ENCODE data around the gene ABR.
A peak's percentile ranks its signal among the peaks of the same experiment; 100 is the strongest.

ABR gene

GRCh38 chr17:1179818-1180742, at the start of gene ABR:
ABR (minus strand) TSS chr17:1179981; CDS start chr17:1179727, 254 bp downstream.
- Histone ChIP-seq H3K4me3 (ENCODE audit: low read length) (peak within 1 kb of the TSS; percentile 60), H3K27ac (ENCODE audit: low read depth, low read length) (peak within 1 kb of the TSS; percentile 40)

GRCh38 chr17:1229349-1229899, 49.6 kb upstream of the ABR start:
- H3K27ac ChIP-seq (ENCODE audit: low read depth, low read length) = no peak overlapping the region
- H3K36me3 ChIP-seq (ENCODE audit: control insufficient read depth, insufficient read depth, low read length) = no peaks in the 10 kb centered on the region
- no peaks in the 10 kb centered on the region for H3K4me1 ChIP-seq (ENCODE audit: control insufficient read depth, insufficient read depth, low read length)
- peak overlapping the region; percentile 63 for H3K4me3 ChIP-seq (ENCODE audit: low read length)
- no peak overlapping the region for H3K9ac ChIP-seq (ENCODE audit: low read length)
- H3K27me3 ChIP-seq (ENCODE audit: control insufficient read depth, insufficient read depth, low read length) = peaks cover 2% of the 10 kb centered on the region

More at GRCh38 chr17:1179818-1180742, at the start of gene ABR:
- Histone ChIP-seq H3K36me3 (ENCODE audit: control insufficient read depth, insufficient read depth, low read length) (no peaks in the 10 kb centered on the region), H3K9ac (ENCODE audit: low read length) (no peak within 1 kb of the TSS), H3K27me3 (ENCODE audit: control insufficient read depth, insufficient read depth, low read length) (no peaks in the 10 kb centered on the region), H3K4me1 (ENCODE audit: control insufficient read depth, insufficient read depth, low read length) (peaks cover 5% of the 10 kb centered on the region)

GRCh38 chr17:1228781-1229348, 49.1 kb upstream of the ABR start:
- Histone ChIP-seq H3K9ac (ENCODE audit: low read length) (no peak overlapping the region), H3K36me3 (ENCODE audit: control insufficient read depth, insufficient read depth, low read length) (no peaks in the 10 kb centered on the region), H3K4me3 (ENCODE audit: low read length) (peak overlapping the region; percentile 63), H3K27ac (ENCODE audit: low read depth, low read length) (no peak overlapping the region), H3K4me1 (ENCODE audit: control insufficient read depth, insufficient read depth, low read length) (no peaks in the 10 kb centered on the region), H3K27me3 (ENCODE audit: control insufficient read depth, insufficient read depth, low read length) (peaks cover 2% of the 10 kb centered on the region)

GRCh38 chr17:1227917-1228780, 48.4 kb upstream of the ABR start:
- Histone ChIP-seq H3K4me1 (ENCODE audit: control insufficient read depth, insufficient read depth, low read length) (no peaks in the 10 kb centered on the region), H3K27me3 (ENCODE audit: control insufficient read depth, insufficient read depth, low read length) (peaks cover 2% of the 10 kb centered on the region), H3K9ac (ENCODE audit: low read length) (no peak overlapping the region), H3K4me3 (ENCODE audit: low read length) (peak overlapping the region; percentile 52), H3K36me3 (ENCODE audit: control insufficient read depth, insufficient read depth, low read length) (no peaks in the 10 kb centered on the region), H3K27ac (ENCODE audit: low read depth, low read length) (no peak overlapping the region)

- H3K9ac ChIP-seq (ENCODE audit: low read length) = no peak overlapping the region
- peak overlapping the region; percentile 52 for H3K4me3 ChIP-seq (ENCODE audit: low read length)
- no peak overlapping the region for H3K27ac ChIP-seq (ENCODE audit: low read depth, low read length)
- no peaks in the 10 kb centered on the region for H3K4me1 ChIP-seq (ENCODE audit: control insufficient read depth, insufficient read depth, low read length)
- H3K27me3 ChIP-seq (ENCODE audit: control insufficient read depth, insufficient read depth, low read length) = peaks cover 2% of the 10 kb centered on the region
- no peaks in the 10 kb centered on the region for H3K36me3 ChIP-seq (ENCODE audit: control insufficient read depth, insufficient read depth, low read length)
Observed at GRCh38 chr17:1227365-1227764, 47.6 kb upstream of the ABR start.

GRCh38 chr17:1226308-1226707, 46.5 kb upstream of the ABR start:
- no peaks in the 10 kb centered on the region for H3K4me1 ChIP-seq (ENCODE audit: control insufficient read depth, insufficient read depth, low read length)
- no peak overlapping the region for H3K4me3 ChIP-seq (ENCODE audit: low read length)
- no peaks in the 10 kb centered on the region for H3K36me3 ChIP-seq (ENCODE audit: control insufficient read depth, insufficient read depth, low read length)
- H3K9ac ChIP-seq (ENCODE audit: low read length) = no peak overlapping the region
- no peak overlapping the region for H3K27ac ChIP-seq (ENCODE audit: low read depth, low read length)
- peaks cover 2% of the 10 kb centered on the region for H3K27me3 ChIP-seq (ENCODE audit: control insufficient read depth, insufficient read depth, low read length)

GRCh38 chr17:1224330-1224729, 44.5 kb upstream of the ABR start:
- Histone ChIP-seq H3K4me3 (ENCODE audit: low read length) (no peak overlapping the region), H3K9ac (ENCODE audit: low read length) (no peak overlapping the region), H3K27ac (ENCODE audit: low read depth, low read length) (no peak overlapping the region), H3K36me3 (ENCODE audit: control insufficient read depth, insufficient read depth, low read length) (no peaks in the 10 kb centered on the region), H3K4me1 (ENCODE audit: control insufficient read depth, insufficient read depth, low read length) (no peaks in the 10 kb centered on the region), H3K27me3 (ENCODE audit: control insufficient read depth, insufficient read depth, low read length) (peaks cover 2% of the 10 kb centered on the region)

- no peaks in the 10 kb centered on the region for H3K36me3 ChIP-seq (ENCODE audit: control insufficient read depth, insufficient read depth, low read length)
- H3K27me3 ChIP-seq (ENCODE audit: control insufficient read depth, insufficient read depth, low read length) = peaks cover 2% of the 10 kb centered on the region
- no peak overlapping the region for H3K4me3 ChIP-seq (ENCODE audit: low read length)
- no peak overlapping the region for H3K27ac ChIP-seq (ENCODE audit: low read depth, low read length)
- no peaks in the 10 kb centered on the region for H3K4me1 ChIP-seq (ENCODE audit: control insufficient read depth, insufficient read depth, low read length)
- H3K9ac ChIP-seq (ENCODE audit: low read length) = no peak overlapping the region
Observed at GRCh38 chr17:1223662-1224061, 43.9 kb upstream of the ABR start.

GRCh38 chr17:1222321-1222720, 42.5 kb upstream of the ABR start:
- no peaks in the 10 kb centered on the region for H3K36me3 ChIP-seq (ENCODE audit: control insufficient read depth, insufficient read depth, low read length)
- H3K4me1 ChIP-seq (ENCODE audit: control insufficient read depth, insufficient read depth, low read length) = no peaks in the 10 kb centered on the region
- no peak overlapping the region for H3K9ac ChIP-seq (ENCODE audit: low read length)
- H3K27ac ChIP-seq (ENCODE audit: low read depth, low read length) = no peak overlapping the region
- no peak overlapping the region for H3K4me3 ChIP-seq (ENCODE audit: low read length)
- no peaks in the 10 kb centered on the region for H3K27me3 ChIP-seq (ENCODE audit: control insufficient read depth, insufficient read depth, low read length)

GRCh38 chr17:1221209-1221608, 41.4 kb upstream of the ABR start:
- H3K36me3 ChIP-seq (ENCODE audit: control insufficient read depth, insufficient read depth, low read length) = no peaks in the 10 kb centered on the region
- H3K27ac ChIP-seq (ENCODE audit: low read depth, low read length) = no peak overlapping the region
- H3K4me1 ChIP-seq (ENCODE audit: control insufficient read depth, insufficient read depth, low read length) = no peaks in the 10 kb centered on the region

GRCh38 chr17:1220346-1220745, 40.6 kb upstream of the ABR start:
- H3K9ac ChIP-seq (ENCODE audit: low read length) = no peak overlapping the region
- H3K36me3 ChIP-seq (ENCODE audit: control insufficient read depth, insufficient read depth, low read length) = no peaks in the 10 kb centered on the region
- H3K4me3 ChIP-seq (ENCODE audit: low read length) = no peak overlapping the region
- H3K27me3 ChIP-seq (ENCODE audit: control insufficient read depth, insufficient read depth, low read length) = peaks cover 4% of the 10 kb centered on the region
- no peaks in the 10 kb centered on the region for H3K4me1 ChIP-seq (ENCODE audit: control insufficient read depth, insufficient read depth, low read length)
- H3K27ac ChIP-seq (ENCODE audit: low read depth, low read length) = no peak overlapping the region

More at GRCh38 chr17:1221209-1221608, 41.4 kb upstream of the ABR start:
- no peak overlapping the region for H3K4me3 ChIP-seq (ENCODE audit: low read length)
- peaks cover 4% of the 10 kb centered on the region for H3K27me3 ChIP-seq (ENCODE audit: control insufficient read depth, insufficient read depth, low read length)
- H3K9ac ChIP-seq (ENCODE audit: low read length) = no peak overlapping the region

GRCh38 chr17:1217089-1217385, 37.3 kb upstream of the ABR start:
- H3K27me3 ChIP-seq (ENCODE audit: control insufficient read depth, insufficient read depth, low read length) = peaks cover 4% of the 10 kb centered on the region
- H3K4me1 ChIP-seq (ENCODE audit: control insufficient read depth, insufficient read depth, low read length) = no peaks in the 10 kb centered on the region
- H3K36me3 ChIP-seq (ENCODE audit: control insufficient read depth, insufficient read depth, low read length) = no peaks in the 10 kb centered on the region
- H3K27ac ChIP-seq (ENCODE audit: low read depth, low read length) = no peak overlapping the region
- H3K9ac ChIP-seq (ENCODE audit: low read length) = no peak overlapping the region
- H3K4me3 ChIP-seq (ENCODE audit: low read length) = no peak overlapping the region
